ENCODE measurements around the gene CLEC4E.
"Not testable (repeated sequence)": the region's sequence is repeated elsewhere in the genome, so short reads cannot be mapped to it uniquely, and the experiment has no call there.

DNA sequence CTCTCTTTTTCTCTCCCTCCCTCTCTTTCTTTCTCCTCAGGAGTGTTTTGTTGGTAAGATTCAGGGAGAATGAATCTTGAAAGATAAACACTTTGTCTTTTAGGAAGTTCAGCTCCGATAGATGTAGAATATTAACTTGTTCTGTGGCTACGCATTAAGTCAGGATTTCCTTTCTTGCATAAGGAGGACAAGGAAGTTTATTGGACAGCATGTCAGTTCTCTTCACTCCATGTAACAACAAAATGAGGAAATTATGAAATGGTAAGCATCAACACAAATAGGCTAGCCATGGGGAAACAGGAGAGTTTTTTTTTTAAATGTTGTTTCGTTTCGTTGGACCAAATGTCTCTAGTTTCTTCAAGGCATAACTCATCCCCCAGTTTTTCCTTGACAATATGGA lies at the start of gene CLEC4E:
- not testable (repeated sequence) for TF ChIP-seq CTCF, POLR2A (IDR thresholded peaks at IDR 0.05)
